ENCODE data around the gene NEURL1B.

NEURL1B gene

GRCh38 chr5:172680921-172681320, 39.9 kb downstream of the NEURL1B start:
- peak; percentile 60 to 84 (median 79) for DNase-seq

- no peak for DNase-seq
Measured at GRCh38 chr5:172681421-172681820, 40.4 kb downstream of the NEURL1B start.

- DNase-seq, result no peak
Measured at GRCh38 chr5:172683264-172683644, 42.2 kb downstream of the NEURL1B start.

- peak; percentile 22 to 71 (median 50) for DNase-seq
Measured at GRCh38 chr5:172683645-172684471, 42.8 kb downstream of the NEURL1B start.

GRCh38 chr5:172685091-172685490, 44.0 kb downstream of the NEURL1B start:
- no peak for DNase-seq

- no peak for DNase-seq
Measured at GRCh38 chr5:172686111-172686510, 45.0 kb downstream of the NEURL1B start.

GRCh38 chr5:172686539-172687390, 45.7 kb downstream of the NEURL1B start:
- no peak for DNase-seq

- DNase-seq, result no peak
Measured at GRCh38 chr5:172687940-172688339, 46.9 kb downstream of the NEURL1B start.

- DNase-seq, result peak in 3 of 4 experiments; percentile 16 to 44 (median 39)
Measured at GRCh38 chr5:172688349-172689217, 47.5 kb downstream of the NEURL1B start.

- DNase-seq, result no peak
Measured at GRCh38 chr5:172689218-172689572, 48.1 kb downstream of the NEURL1B start.

GRCh38 chr5:172689801-172690200, 48.7 kb downstream of the NEURL1B start:
- no peak for DNase-seq

- no peak for DNase-seq
Measured at GRCh38 chr5:172690258-172691075, 49.4 kb downstream of the NEURL1B start.

GRCh38 chr5:172691886-172692285, 50.8 kb downstream of the NEURL1B start:
- DNase-seq, result no peak

- DNase-seq, result peak in 3 of 4 experiments; percentile 34 to 56 (median 49)
Measured at GRCh38 chr5:172692451-172692850, 51.4 kb downstream of the NEURL1B start.

- no peak for DNase-seq
Measured at GRCh38 chr5:172692981-172693380, 51.9 kb downstream of the NEURL1B start.

- DNase-seq, result no peak
Measured at GRCh38 chr5:172694061-172694460, 53.0 kb downstream of the NEURL1B start.

- no peak for DNase-seq
Measured at GRCh38 chr5:172694541-172694940, 53.5 kb downstream of the NEURL1B start.

- no peak for DNase-seq
Measured at GRCh38 chr5:172695232-172696054, 54.4 kb downstream of the NEURL1B start.

- DNase-seq, result no peak
Measured at GRCh38 chr5:172696171-172696849, 55.2 kb downstream of the NEURL1B start.

All from suppressor macrophage (primary cell).